DMS53 (cell line): ENCODE results near the gene IGFBP7.
A peak's percentile ranks its signal among the peaks of the same experiment; 100 is the strongest.

Experiments
- DNase-seq: peaks from one replicate; lab custom pipeline; 2025; lab: John Stamatoyannopoulos, UW

Gene IGFBP7

DNA sequence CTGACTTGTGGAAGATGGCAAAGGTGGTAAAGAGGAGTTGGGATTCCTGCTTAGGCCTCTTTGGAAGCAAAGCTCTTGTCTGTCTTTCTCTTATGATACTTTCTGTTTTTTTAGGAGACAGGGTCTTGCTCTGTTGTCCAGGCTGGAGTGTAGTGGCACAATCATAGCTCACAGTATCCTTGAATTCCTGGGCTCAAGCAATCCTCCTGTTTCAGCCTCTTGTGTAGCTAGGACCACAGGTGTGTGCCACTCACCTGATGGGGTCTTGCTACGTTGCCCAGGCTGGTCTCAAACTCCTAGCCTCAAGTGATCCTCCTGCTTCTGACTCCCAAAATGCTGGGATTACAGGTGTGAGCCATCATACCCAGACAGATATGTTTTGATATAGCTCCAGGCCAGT, 19.3 kb upstream of the IGFBP7 start:
- DNase-seq, result no peak

DNA sequence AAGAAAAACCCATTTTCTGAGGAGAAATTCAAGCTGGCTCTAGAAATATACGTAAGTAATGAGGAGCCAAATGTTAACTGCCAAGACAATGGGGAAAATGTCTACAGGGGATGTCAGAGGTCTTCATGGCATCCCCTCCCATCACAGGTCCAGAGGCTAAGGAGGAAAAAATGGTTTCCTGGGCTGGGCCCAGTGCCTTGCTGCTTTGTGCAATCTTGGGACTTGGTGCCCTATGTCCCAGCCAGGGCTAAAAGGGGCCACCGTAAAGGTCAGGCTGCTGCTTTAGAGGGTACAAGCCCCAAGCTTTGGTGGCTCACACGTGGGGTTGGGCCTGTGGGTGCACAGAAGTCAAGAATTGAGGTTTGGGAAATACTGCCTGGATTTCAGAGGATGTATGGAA, 17.2 kb upstream of the IGFBP7 start:
- no peak for DNase-seq

DNA sequence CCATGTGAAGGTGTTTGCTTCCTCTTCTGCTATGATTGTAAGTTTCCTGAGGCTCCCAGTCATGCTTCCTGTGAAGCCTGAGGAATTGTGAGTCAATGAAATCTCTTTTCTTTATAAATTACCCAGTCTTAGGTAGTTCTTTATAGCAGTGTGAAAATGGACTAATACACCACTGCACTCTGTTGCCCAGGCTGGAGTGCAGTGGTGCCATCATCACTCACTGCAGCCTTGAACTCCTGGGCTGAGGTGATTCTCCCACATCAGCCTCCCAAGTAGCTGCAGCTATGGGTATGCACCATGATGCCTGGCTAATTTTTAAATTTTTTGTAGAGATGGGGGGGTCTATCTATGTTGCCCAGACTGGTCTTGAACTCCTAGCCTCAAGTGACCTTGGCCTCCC, 15.8 kb upstream of the IGFBP7 start:
- peak; percentile 2 for DNase-seq

DNA sequence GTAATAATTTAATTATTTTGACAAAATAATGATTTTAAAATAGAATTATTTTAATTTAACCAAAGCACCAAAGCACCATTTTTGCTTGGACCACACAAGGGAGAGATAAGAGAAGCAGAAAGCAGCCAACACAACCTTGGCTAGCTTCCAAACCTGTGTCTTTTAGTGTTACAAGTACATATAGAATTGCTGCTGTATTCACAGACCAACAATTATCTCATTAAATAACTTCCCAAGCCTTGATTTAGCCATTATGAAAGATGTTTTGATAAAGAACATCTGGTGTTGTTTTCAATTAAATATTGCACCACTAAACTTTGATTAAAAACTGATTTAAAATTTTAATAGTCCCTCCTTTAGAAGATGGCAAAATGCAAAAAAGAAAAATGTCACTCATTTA, 14.0 kb upstream of the IGFBP7 start:
- no peak for DNase-seq

GRCh38 chr4:57122959-57123358, 12.8 kb upstream of the IGFBP7 start:
- no peak for DNase-seq

- no peak for DNase-seq
Measured at GRCh38 chr4:57119054-57119651, 9.0 kb upstream of the IGFBP7 start.

DNA sequence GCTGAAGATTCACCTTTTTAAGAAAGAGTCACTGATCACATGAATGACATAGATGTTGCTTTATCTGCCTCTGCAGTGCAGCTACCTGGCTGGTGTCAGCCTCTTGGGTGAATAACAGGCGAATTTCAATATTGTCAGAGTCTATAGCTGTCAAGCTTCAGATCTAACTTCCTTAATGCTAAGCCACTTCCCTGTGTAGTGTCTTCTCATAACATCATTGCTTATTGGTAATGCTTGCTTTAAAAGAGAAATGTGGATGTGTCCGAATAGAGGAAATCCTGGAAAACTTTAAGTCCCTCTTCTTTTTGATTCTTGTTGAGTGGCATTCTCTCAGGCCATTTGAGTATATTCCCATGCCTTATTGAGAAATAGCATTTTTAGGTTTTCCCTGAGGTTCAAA, 7.3 kb upstream of the IGFBP7 start:
- no peak for DNase-seq

GRCh38 chr4:57116245-57116644, 6.1 kb upstream of the IGFBP7 start:
- no peak for DNase-seq

DNA sequence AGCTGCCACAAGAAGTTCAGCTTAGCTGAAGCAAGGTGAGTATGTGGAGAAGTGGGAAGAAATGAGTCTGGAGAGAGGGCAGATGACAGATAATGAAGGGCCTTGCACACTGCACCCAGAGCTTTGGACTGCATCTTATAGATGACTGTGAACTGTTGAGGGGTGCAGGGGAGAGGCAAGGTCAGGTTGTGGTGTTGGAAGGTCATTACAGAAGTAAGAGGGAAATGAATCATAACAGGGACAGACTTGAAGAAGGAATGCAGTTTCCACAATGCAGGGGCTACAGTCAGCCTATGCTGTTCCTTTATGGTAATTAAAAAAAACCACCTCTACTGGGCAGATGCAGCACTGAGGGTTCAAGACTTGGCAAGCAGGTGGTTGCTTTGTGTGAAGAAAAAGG, 4.8 kb upstream of the IGFBP7 start:
- DNase-seq, result no peak

- DNase-seq, result no peak
Measured at GRCh38 chr4:57113870-57114269, 3.7 kb upstream of the IGFBP7 start.

DNA sequence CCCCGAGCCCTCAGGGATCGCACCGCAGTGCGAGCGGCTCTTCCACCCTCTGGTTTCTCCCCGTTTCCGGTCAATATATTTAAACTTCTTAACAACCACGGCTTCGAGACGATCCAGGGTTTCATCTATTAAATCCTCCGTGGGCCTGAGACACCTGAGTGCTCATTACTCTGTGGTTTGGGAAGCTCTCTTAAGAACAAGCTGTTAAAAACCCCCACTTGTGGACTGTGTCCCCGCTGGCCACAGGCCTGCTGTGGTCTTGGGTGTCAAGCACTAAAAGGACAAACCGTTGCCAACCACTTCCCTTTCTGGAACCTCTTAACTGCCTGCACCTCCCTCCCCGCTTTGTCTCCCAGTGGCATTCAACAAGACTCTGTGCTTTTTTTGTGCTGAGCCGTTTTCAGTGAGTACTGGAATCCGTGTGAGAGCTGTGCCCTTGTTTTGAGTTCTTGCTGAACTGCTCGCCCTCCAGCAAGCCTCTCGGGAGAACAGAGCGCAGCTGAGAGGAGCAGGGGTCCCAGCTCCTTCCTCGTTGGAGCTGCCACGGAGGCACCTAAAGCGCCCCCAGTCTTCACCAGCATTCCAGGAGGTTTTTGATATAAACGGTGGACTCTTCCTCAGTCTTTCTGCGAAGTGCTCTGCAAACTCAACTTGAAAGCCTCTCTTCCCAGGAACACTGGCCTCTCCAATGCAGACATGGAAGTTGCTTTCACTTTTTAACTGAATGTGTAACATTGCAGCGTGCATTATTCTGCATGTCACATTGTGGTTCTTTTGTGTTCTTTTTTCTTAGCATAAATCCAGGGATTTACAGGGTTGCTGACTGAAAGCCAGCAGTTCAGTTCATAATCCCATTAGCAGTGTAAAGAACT, 691 bp upstream of the IGFBP7 start:
- peak; percentile 44 for DNase-seq

DNA sequence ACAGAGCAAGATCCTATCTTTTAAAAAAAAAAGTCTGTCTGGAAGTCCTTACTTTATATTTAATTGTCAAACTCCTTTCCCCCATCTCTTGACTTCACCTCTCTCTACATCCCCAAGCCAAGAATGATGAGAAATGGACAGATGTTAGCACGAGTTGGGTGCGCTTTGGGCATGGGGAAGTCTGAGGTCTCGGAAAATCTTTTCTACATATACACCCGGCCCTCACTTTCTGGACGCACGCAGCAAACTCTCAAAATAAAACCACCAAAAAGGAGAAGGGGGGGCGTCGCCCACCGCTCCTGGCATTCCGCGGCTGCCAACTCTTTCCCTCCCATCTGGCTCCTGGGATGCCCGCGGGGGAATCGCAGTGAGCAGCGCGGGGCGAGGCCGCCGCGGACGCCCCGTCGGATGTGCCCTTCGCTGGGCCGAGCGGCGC, 756 bp downstream of the IGFBP7 start:
- DNase-seq, result no peak

GRCh38 chr4:57106181-57106580, 4.0 kb downstream of the IGFBP7 start:
- DNase-seq, result no peak

GRCh38 chr4:57104706-57105560, 5.3 kb downstream of the IGFBP7 start:
- no peak for DNase-seq

- no peak for DNase-seq
Measured at GRCh38 chr4:57103051-57103450, 7.1 kb downstream of the IGFBP7 start.

- no peak for DNase-seq
Measured at GRCh38 chr4:57102050-57102624, 8.0 kb downstream of the IGFBP7 start.

GRCh38 chr4:57100979-57101651, 9.1 kb downstream of the IGFBP7 start:
- no peak for DNase-seq

DNA sequence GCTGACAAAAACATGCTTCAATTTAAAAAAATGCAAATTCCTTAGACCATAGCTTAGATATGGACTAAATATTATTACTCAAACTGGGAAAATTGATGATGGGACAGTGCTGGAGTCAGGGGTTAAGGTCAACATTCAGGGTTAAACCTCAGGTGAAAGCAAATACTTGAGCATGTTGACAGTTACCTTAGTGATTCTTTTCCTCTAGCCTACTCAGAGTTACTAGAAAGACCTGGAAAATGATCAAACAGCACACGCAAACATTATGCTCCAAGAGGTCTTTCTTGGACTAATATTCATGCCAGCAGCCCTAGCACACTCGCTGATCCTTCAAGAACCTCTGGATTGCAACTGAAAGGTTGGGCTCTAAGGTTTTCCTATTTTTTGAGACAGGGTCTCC, 10.8 kb downstream of the IGFBP7 start:
- DNase-seq, result peak; percentile 47

- peak; percentile 18 for DNase-seq
Measured at GRCh38 chr4:57098941-57099340, 11.2 kb downstream of the IGFBP7 start.

DNA sequence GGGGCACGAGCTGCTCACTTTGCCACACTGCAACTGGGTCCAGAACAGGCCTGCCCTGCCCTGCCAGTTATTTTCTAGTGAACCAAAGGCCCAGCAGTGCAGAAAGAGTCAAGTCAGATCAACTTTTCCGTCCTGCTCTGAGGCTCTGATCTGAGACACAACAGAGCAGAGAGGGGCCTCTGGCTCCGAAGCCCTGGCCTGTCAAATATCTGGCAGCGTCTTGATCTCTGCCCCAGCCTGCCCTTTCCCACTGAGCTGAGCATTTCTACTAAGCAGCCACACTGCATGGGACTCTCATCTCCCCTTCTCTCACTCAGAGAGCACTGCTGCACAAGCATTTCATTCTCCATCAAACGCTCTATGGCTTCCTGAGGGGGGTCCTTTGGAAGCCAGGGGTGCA, 11.8 kb downstream of the IGFBP7 start:
- no peak for DNase-seq

- DNase-seq, result no peak
Measured at GRCh38 chr4:57097711-57098110, 12.5 kb downstream of the IGFBP7 start.

- no peak for DNase-seq
Measured at GRCh38 chr4:57095956-57096355, 14.2 kb downstream of the IGFBP7 start.
